Measurements from ENCODE around the gene F3. TPM values are rescaled to one million over a fixed set of nuclear protein-coding genes. Genes with fewer than 3 reads are reported as not detected.

F3 gene
- total RNA-seq, 1 experiment from 2014 or later: 58.5 TPM

DNA sequence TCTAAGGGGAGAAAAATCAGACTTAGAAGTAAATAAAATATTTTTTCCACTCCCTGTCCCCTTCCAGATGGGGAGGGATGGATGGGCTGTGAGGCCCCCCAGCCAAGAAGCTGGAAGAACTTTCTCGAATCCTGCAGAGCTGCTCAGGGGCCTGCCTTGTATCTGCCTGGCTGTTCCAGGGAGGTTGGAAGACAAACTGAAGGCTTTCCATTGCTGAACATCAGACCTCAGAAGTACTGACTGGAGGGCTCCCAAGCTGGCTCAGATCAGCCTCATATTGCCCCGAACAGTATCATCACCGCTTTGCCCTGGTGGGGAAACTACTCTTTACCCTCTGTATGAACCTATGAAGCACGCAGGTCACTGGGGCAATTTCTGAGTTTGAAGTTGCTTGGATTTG is 12.4 kb upstream of the F3 start:
- no peak overlapping the region for H3K9ac ChIP-seq (ENCODE audit: low read length)
- H3K27ac ChIP-seq (ENCODE audit: low read depth, low read length): no peak overlapping the region
- H3K9me3 ChIP-seq (ENCODE audit: control insufficient read depth in 1 of 2, insufficient read depth in 1 of 2, low read depth in 1 of 2, low read length in 2 of 2): no peaks in the 10 kb centered on the region
- H3K4me2 ChIP-seq (ENCODE audit: low read length): no peak overlapping the region
- H3K27me3 ChIP-seq (ENCODE audit: insufficient read depth, low read length): no peaks in the 10 kb centered on the region
- ChIA-PET CTCF (no interaction called here), RAD21 (ENCODE audit: low non-redundant PET in 1 of 2, low total read pairs in 2 of 2, uncharacterized antibody in 2 of 2, unreplicated experiment in 2 of 2) (no interaction called here), POLR2A (no interaction called here)
- ATAC-seq (no peak), DNase-seq (ENCODE audit: low read depth, low spot score) (no peak)
- H3K9me2 ChIP-seq (ENCODE audit: insufficient read depth): no peaks in the 10 kb centered on the region
- peak overlapping the region; percentile 38 for H2AFZ ChIP-seq (ENCODE audit: low read depth, low read length, poor library complexity, severe bottlenecking)
- H4K20me1 ChIP-seq (ENCODE audit: insufficient read depth): no peaks in the 10 kb centered on the region
- no peaks in the 10 kb centered on the region for H3K36me3 ChIP-seq (ENCODE audit: control insufficient read depth in 1 of 2, insufficient read depth in 2 of 2, low read length in 2 of 2)
- no peaks in the 10 kb centered on the region for H3K79me2 ChIP-seq (ENCODE audit: insufficient read depth, low read length)
- intact Hi-C loops (cut with micrococcal nuclease): no loop called here
- H3K4me1 ChIP-seq (ENCODE audit: control insufficient read depth in 1 of 2, insufficient read depth in 2 of 2, low read length in 2 of 2): peaks cover 3 to 33% of the 10 kb centered on the region in 2 experiments; a peak in 3 of 4 replicates
- no TSS peak for BruUV-seq (replicated peaks)
- TF ChIP-seq TCF7L2 (IDR thresholded peaks at IDR 0.05; ENCODE audit: borderline replicate concordance, extremely low read depth, insufficient read depth, insufficient read length) (no peak), CBX3 (IDR thresholded peaks at IDR 0.05; ENCODE audit: low read depth) (no peak), ZFX (IDR thresholded peaks at IDR 0.05) (no peak), ELF1 (IDR thresholded peaks at IDR 0.05; ENCODE audit: borderline replicate concordance, low read depth) (no peak), FOSL1 (IDR thresholded peaks at IDR 0.05; ENCODE audit: low read depth) (no peak), JUND (IDR thresholded peaks at IDR 0.05) (no peak), CEBPB (IDR thresholded peaks at IDR 0.05; ENCODE audit: low read depth) (no peak), RAD21 (IDR thresholded peaks at IDR 0.05; ENCODE audit: low read depth) (no peak), YY1 (IDR thresholded peaks at IDR 0.05; ENCODE audit: extremely low read depth, insufficient replicate concordance, low read depth, low read length) (no peak)
- TF ChIP-seq, protein P1, sequence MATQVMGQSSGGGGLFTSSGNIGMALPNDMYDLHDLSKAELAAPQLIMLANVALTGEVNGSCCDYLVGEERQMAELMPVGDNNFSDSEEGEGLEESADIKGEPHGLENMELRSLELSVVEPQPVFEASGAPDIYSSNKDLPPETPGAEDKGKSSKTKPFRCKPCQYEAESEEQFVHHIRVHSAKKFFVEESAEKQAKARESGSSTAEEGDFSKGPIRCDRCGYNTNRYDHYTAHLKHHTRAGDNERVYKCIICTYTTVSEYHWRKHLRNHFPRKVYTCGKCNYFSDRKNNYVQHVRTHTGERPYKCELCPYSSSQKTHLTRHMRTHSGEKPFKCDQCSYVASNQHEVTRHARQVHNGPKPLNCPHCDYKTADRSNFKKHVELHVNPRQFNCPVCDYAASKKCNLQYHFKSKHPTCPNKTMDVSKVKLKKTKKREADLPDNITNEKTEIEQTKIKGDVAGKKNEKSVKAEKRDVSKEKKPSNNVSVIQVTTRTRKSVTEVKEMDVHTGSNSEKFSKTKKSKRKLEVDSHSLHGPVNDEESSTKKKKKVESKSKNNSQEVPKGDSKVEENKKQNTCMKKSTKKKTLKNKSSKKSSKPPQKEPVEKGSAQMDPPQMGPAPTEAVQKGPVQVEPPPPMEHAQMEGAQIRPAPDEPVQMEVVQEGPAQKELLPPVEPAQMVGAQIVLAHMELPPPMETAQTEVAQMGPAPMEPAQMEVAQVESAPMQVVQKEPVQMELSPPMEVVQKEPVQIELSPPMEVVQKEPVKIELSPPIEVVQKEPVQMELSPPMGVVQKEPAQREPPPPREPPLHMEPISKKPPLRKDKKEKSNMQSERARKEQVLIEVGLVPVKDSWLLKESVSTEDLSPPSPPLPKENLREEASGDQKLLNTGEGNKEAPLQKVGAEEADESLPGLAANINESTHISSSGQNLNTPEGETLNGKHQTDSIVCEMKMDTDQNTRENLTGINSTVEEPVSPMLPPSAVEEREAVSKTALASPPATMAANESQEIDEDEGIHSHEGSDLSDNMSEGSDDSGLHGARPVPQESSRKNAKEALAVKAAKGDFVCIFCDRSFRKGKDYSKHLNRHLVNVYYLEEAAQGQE (IDR thresholded peaks at IDR 0.05; ENCODE audit: low read depth): no peak
- TF ChIP-seq, protein P2, sequence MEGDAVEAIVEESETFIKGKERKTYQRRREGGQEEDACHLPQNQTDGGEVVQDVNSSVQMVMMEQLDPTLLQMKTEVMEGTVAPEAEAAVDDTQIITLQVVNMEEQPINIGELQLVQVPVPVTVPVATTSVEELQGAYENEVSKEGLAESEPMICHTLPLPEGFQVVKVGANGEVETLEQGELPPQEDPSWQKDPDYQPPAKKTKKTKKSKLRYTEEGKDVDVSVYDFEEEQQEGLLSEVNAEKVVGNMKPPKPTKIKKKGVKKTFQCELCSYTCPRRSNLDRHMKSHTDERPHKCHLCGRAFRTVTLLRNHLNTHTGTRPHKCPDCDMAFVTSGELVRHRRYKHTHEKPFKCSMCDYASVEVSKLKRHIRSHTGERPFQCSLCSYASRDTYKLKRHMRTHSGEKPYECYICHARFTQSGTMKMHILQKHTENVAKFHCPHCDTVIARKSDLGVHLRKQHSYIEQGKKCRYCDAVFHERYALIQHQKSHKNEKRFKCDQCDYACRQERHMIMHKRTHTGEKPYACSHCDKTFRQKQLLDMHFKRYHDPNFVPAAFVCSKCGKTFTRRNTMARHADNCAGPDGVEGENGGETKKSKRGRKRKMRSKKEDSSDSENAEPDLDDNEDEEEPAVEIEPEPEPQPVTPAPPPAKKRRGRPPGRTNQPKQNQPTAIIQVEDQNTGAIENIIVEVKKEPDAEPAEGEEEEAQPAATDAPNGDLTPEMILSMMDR (IDR thresholded peaks at IDR 0.05 in 2 of 3, conservative IDR thresholded peaks at IDR 0.05 in 1 of 3; ENCODE audit: borderline replicate concordance in 1 of 3, insufficient read depth in 1 of 3, low read depth in 2 of 3, low read length in 2 of 3): no peak
- no peak overlapping the region for H3K4me3 ChIP-seq (replicated peaks in 1 of 2; ENCODE audit: low read depth in 1 of 2, low read length in 2 of 2)

Measured in HCT116 (cell line).